ENCODE measurements around the gene LRRK1. TPM values are rescaled to one million over a fixed set of nuclear protein-coding genes. Genes with fewer than 3 reads are reported as not detected.

The LRRK1 gene
- total RNA-seq, 4 donors from 2014 or later, result 52.7 to 107 (median 82.7) TPM

- H3K36me3 ChIP-seq, result peaks cover 0 to 24% (median 9%) of the 10 kb centered on the region in 4 donors
- H3K4me3 ChIP-seq, result no peak overlapping the region
- TF ChIP-seq, protein P1, sequence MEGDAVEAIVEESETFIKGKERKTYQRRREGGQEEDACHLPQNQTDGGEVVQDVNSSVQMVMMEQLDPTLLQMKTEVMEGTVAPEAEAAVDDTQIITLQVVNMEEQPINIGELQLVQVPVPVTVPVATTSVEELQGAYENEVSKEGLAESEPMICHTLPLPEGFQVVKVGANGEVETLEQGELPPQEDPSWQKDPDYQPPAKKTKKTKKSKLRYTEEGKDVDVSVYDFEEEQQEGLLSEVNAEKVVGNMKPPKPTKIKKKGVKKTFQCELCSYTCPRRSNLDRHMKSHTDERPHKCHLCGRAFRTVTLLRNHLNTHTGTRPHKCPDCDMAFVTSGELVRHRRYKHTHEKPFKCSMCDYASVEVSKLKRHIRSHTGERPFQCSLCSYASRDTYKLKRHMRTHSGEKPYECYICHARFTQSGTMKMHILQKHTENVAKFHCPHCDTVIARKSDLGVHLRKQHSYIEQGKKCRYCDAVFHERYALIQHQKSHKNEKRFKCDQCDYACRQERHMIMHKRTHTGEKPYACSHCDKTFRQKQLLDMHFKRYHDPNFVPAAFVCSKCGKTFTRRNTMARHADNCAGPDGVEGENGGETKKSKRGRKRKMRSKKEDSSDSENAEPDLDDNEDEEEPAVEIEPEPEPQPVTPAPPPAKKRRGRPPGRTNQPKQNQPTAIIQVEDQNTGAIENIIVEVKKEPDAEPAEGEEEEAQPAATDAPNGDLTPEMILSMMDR (IDR thresholded peaks at IDR 0.05), result no peak
- TF ChIP-seq POLR2A (IDR thresholded peaks at IDR 0.05), result no peak
- no peak for TF ChIP-seq POLR2AphosphoS5 (IDR thresholded peaks at IDR 0.05)
- no peak for TF ChIP-seq EP300 (IDR thresholded peaks at IDR 0.05; ENCODE audit: low read depth)
- in situ Hi-C loops (cut with MboI; ENCODE audit: low pct_ligation_motif_present in 1 of 4, low pct_unique_long_range_greater_than_20kb in 1 of 4, low sequenced_read_pairs in 3 of 4), result no loop called here
- H3K9me3 ChIP-seq, result no peaks in the 10 kb centered on the region
- H3K27me3 ChIP-seq, result no peaks in the 10 kb centered on the region
- no peak overlapping the region for H3K27ac ChIP-seq
- H3K4me1 ChIP-seq, result no peaks in the 10 kb centered on the region
- DNase-seq, result peak; percentile 4
- intact Hi-C loops (cut with DNase I; ENCODE audit: low total_unique reads), result no loop called here
- 72% methylated on average over 8 of the region's 10 CpGs; no CpG with 5 or more reads in 1 of the 2 donors for WGBS, 2 donors (ENCODE audit: low coverage in 1 of 2)
Measured at GRCh38 chr15:101050623-101051290, 131.6 kb downstream of the LRRK1 start.

GRCh38 chr15:101051291-101052030 is 132.3 kb downstream of the LRRK1 start:
- WGBS, 2 donors (ENCODE audit: low coverage in 1 of 2), result 60 to 92% methylated on average over 1 to 27 of the region's 28 CpGs
- in situ Hi-C loops (cut with MboI; ENCODE audit: low pct_ligation_motif_present in 1 of 4, low pct_unique_long_range_greater_than_20kb in 1 of 4, low sequenced_read_pairs in 3 of 4), result no loop called here
- H3K27me3 ChIP-seq, result no peaks in the 10 kb centered on the region

GRCh38 chr15:101052031-101052620 is 133.0 kb downstream of the LRRK1 start:
- in situ Hi-C loops (cut with MboI; ENCODE audit: low pct_ligation_motif_present in 1 of 4, low pct_unique_long_range_greater_than_20kb in 1 of 4, low sequenced_read_pairs in 3 of 4), result no loop called here
- 69 to 94% methylated on average over 3 to 13 of the region's 13 CpGs for WGBS, 2 donors (ENCODE audit: low coverage in 1 of 2)
- Histone ChIP-seq H3K9me3 (no peaks in the 10 kb centered on the region), H3K36me3 (peaks cover 0 to 29% (median 9%) of the 10 kb centered on the region in 4 donors), H3K27ac (no peak overlapping the region), H3K4me3 (no peak overlapping the region), H3K4me1 (no peaks in the 10 kb centered on the region), H3K27me3 (no peaks in the 10 kb centered on the region)
- DNase-seq, result no peak
- intact Hi-C loops (cut with DNase I; ENCODE audit: low total_unique reads), result no loop called here
- TF ChIP-seq, protein P1 (IDR thresholded peaks at IDR 0.05), result no peak

More at GRCh38 chr15:101051291-101052030, 132.3 kb downstream of the LRRK1 start:
- H3K36me3 ChIP-seq, result peaks cover 0 to 24% (median 9%) of the 10 kb centered on the region in 4 donors
- intact Hi-C loops (cut with DNase I; ENCODE audit: low total_unique reads), result no loop called here
- TF ChIP-seq, protein P1 (IDR thresholded peaks at IDR 0.05), result no peak
- TF ChIP-seq POLR2A (IDR thresholded peaks at IDR 0.05) (no peak), EP300 (IDR thresholded peaks at IDR 0.05; ENCODE audit: low read depth) (no peak), POLR2AphosphoS5 (IDR thresholded peaks at IDR 0.05) (no peak)
- no peak overlapping the region for H3K27ac ChIP-seq
- H3K4me3 ChIP-seq, result no peak overlapping the region
- no peaks in the 10 kb centered on the region for H3K9me3 ChIP-seq
- DNase-seq, result no peak
- no peaks in the 10 kb centered on the region for H3K4me1 ChIP-seq

- peaks cover 0 to 34% (median 11%) of the 10 kb centered on the region in 4 donors for H3K36me3 ChIP-seq
- in situ Hi-C loops (cut with MboI; ENCODE audit: low pct_ligation_motif_present in 1 of 4, low pct_unique_long_range_greater_than_20kb in 1 of 4, low sequenced_read_pairs in 3 of 4) (no loop called here), intact Hi-C loops (cut with DNase I; ENCODE audit: low total_unique reads) (no loop called here)
- H3K4me1 ChIP-seq, result no peaks in the 10 kb centered on the region
- no peaks in the 10 kb centered on the region for H3K27me3 ChIP-seq
- H3K27ac ChIP-seq, result no peak overlapping the region
- H3K9me3 ChIP-seq, result no peaks in the 10 kb centered on the region
- 95 to 100% methylated on average over 1 to 17 of the region's 20 CpGs for WGBS, 2 donors (ENCODE audit: low coverage in 1 of 2)
- no peak overlapping the region for H3K4me3 ChIP-seq
- TF ChIP-seq EP300 (IDR thresholded peaks at IDR 0.05; ENCODE audit: low read depth) (no peak), POLR2AphosphoS5 (IDR thresholded peaks at IDR 0.05) (no peak), POLR2A (IDR thresholded peaks at IDR 0.05) (no peak)
- TF ChIP-seq, protein P1 (IDR thresholded peaks at IDR 0.05), result no peak
- DNase-seq, result no peak
Measured at GRCh38 chr15:101052681-101053121, 133.5 kb downstream of the LRRK1 start.

Data from transverse colon (tissue), 4 donors.